ENCODE results near the gene SELE.
"Not testable (repeated sequence)": the region's sequence is repeated elsewhere in the genome, so short reads cannot be mapped to it uniquely, and the experiment has no call there.

SELE gene

GRCh38 chr1:169722779-169723178 lies 11.1 kb downstream of the SELE start:
- no peak for DNase-seq

- not testable (repeated sequence) for DNase-seq
Measured at GRCh38 chr1:169715100-169715499, 18.8 kb downstream of the SELE start.

DNA sequence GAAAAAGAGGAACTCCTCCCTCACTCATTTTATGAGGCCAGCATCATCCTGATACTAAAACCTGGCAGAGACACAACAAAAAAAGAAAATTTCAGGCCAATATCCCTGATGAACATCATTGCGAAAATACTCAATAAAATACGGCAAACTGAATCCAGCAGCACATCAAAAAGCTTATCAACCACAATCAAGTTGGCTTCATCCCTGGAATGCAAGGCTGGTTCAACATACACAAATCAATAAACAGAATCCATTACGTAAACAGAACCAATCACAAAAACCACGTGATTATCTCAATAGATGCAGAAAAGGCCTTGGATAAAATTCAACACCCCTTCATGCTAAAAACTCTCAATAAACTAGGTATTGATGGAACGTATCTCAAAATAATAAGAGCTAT lies 20.8 kb downstream of the SELE start:
- DNase-seq, result not testable (repeated sequence)

DNA sequence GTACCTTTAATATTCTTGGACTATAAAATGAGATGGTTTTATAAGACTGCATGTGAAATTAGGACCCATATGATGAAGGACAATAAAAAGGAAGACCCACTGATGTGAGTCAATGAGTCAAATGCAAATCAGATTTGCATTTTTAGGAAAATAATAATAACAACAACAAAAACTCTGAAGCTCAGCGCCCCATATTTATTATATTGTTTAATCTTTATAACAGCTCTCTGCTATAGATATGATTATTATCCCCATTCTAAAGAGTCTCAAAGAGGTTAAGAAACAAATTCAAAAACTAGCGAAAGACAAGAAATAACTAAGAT lies 21.6 kb downstream of the SELE start:
- no peak for DNase-seq

- DNase-seq, result peak; percentile 84 to 90
Measured at GRCh38 chr1:169711469-169712308, 22.2 kb downstream of the SELE start, which contains the start of gene SELL. Gene SELL, minus strand, starts transcription at chr1:169711620. Its CDS starts 122 bp downstream, at chr1:169711498.

DNA sequence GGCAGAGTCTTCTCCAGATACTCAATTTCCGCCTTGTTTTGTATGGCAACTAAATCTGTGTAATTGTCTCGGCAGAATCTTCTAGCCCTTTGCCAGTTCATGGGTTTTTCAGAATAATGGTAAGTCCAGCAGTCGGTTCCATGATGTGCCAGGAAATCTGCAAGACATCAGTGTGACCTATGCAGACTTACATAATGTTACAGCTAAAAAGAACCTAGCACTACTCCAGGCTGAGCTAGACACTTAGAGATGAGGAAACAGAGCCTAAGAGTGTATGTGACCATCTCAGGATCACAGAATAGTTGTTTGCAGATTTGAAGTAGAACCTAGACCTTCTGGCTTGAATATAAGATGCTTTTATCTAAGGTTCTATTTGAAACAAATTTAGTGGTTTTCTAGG lies 25.2 kb downstream of the SELE start:
- no peak for DNase-seq

GRCh38 chr1:169707912-169708604 lies 25.8 kb downstream of the SELE start:
- DNase-seq, result no peak

DNA sequence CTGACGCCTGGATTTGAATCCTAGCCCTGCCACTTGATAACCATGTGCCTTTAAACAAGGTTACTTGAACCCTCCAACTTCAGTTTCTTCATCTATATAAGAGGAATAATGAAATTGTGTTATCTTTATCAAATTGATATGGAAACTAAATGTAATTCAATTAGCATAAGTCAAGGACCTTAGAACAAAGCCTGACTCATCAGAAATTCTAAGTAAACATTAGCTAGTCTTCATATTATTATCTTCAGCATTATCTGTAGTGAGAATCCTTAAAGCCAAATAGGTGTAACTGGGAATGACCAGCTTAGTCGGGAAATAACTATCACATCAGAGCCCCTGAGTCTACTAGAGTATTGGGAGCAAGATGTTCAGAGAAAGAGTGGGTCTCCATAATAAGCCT lies 29.1 kb downstream of the SELE start:
- DNase-seq, result no peak

DNA sequence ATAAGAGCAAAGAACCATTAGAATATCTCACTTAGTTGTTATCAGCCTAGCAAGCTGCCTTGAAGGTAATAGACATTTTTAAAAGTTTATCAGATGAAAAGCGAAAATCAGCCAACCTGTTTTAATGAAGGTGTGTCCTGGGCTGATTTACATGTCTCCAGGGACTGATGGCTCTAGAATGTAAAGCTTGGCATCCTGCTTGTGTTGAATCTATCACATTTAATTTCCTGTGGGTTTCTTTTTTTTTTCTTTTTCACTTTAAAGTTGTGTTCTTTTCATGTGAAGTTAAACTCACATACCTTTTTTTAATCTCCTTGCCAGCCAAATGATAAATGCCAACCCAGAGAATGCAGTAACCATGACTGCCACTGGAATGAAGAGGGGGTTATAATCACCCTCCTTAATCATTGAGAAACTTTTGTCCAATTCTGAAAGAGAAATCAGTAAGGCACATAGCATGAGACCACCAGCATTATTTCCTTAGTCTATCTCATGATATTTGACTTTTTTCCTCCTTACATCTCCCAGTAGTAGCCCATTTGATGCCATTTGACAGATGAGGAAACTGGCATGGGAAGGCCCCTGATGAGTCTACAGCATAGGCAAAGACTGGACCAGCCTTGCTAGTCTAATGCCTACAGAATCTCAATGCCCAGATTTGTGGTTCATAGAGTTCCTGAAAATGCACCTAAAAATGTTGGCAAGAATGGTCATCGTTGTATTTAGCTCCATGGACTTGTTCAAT lies 32.4 kb downstream of the SELE start:
- no peak for DNase-seq

DNA sequence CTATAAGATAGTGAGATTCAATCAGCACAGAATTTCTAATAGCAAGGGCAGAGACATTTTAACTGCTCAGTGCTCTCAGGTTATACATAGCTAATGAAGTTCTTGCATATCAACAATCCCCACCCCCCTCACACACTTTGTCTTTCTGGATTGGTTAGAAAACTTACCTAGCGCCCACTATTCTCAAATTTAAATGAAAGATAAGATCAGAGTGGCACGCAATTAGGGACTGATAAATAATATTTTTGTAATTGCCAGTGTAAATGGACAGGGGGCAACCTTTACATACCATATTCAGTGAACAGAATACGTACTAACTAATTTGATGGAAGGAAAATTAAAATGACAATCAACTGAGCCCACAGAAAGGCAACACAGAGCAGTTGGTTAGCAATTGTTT lies 34.2 kb downstream of the SELE start:
- no peak for DNase-seq

DNA sequence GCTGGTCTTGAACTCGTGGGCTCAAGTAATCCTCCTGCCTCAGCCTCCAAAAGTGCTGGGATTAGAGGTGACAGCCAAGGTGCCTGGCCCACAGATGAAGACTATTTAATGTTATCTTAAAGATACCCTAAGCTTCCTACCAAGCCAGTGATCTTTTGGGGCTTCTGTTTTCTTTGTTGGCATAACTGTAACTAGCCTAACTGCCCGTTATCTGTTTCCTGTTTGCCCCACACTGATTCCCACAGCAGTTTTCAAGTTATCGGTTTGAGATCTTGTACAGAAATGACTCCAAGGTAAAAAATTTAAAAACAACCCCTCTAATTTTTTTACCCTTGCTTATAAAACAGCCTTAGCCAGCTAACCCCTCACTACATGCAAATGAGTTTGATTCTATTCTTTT lies 34.9 kb downstream of the SELE start:
- peak; percentile 68 to 73 for DNase-seq

GRCh38 chr1:169697755-169698154 lies 36.1 kb downstream of the SELE start:
- DNase-seq, result peak in 1 of 2 experiments; percentile 22

- DNase-seq, result peak; percentile 52 to 60
Measured at GRCh38 chr1:169696273-169697100, 37.4 kb downstream of the SELE start.

- DNase-seq, result peak; percentile 33 to 49
Measured at GRCh38 chr1:169694304-169695075, 39.4 kb downstream of the SELE start.

GRCh38 chr1:169692756-169693460 lies 41.0 kb downstream of the SELE start:
- no peak for DNase-seq

- no peak for DNase-seq
Measured at GRCh38 chr1:169690489-169690888, 43.4 kb downstream of the SELE start.

DNA sequence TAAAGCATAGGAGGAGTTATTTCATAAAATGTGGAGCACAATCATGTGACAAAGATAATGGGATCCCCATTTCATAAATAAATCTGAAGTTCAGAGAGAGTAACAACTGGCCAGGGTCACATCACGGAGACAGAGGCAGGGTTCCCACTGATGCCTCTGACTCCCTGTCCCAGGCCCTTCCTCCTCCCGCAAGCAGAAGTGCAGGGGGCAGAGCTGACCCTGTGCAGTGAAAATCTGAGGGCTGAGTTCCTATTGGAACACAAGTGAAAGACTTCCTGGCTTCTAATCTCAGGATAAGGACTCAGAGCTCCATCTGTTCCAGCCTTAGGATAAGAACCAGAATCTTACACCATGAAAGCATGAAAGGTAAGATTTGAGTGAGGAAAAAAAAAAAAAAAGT lies 44.5 kb downstream of the SELE start:
- no peak for DNase-seq

GRCh38 chr1:169688377-169688776 lies 45.5 kb downstream of the SELE start:
- not testable (repeated sequence) for DNase-seq

DNA sequence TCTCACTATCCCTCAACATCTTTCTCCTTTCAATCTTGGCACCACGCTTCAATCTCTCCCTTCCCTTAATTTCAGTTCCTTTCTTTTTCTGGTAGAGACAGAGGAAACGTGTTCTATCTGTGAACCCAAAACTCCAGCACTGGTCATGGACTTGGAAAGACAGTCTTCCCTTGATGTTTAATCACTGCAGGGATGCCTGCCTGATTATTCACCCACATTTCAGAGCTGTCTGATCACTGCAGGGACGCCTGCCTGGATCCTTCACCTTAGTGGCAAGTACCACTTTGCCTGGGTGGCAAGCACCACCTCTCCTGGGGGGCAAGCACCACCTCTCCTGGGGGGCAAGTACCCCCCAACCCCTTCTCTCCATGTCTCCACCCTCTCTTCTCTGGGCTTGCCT lies 50.2 kb downstream of the SELE start:
- no peak for DNase-seq

DNA sequence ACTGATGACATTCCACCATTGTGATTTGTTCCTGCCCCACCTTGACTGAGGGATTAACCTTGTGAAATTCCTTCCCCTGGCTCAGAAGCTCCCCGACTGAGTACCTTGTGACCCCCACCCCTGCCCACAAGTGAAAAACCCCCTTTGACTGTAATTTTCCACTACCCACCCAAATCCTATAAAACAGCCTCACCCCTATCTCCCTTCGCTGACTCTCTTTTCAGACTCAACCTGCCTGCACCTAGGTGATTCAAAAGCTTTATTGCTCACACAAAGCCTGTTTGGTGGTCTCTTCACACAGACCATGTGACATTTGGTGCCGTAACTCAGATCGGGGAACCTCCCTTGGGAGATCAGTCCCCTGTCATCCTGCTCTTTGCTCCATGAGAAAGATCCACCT lies 50.7 kb downstream of the SELE start:
- DNase-seq, result not testable (repeated sequence)

DNA sequence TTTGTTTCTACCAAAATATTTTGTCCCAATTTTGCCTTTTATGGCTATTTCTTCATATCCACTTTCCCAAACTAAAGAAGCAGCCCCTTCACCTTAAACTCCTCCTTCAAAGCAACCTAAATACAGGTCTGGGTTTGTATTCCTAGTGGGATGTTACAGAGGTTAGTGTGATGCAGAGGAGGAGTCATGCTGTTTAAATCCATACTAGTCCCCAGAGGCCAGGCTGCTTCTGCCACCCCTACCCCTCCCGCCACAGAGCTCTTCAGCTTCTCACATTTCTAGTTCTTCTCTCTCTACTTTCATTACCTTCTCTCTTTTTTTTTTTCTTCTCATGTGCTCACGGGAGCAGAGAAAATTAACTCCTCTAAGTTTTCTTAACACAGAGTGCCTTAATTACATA lies 51.8 kb downstream of the SELE start:
- no peak for DNase-seq

Data from Kasumi-1 (cell line).